Esophagus muscularis mucosa (tissue), 4 donors: ENCODE measurements around the gene LENG1. TPM values are rescaled to one million over a fixed set of nuclear protein-coding genes. Genes with fewer than 3 reads are reported as not detected.
"Not testable (repeated sequence)": the region's sequence is repeated elsewhere in the genome, so short reads cannot be mapped to it uniquely, and the experiment has no call there.

Experiments
- DNase-seq: peaks from one replicate; pipeline ENCODE4 v3.0.0-alpha.2; 2017; ENCODE audit errors: extremely low spot score
- H3K27ac ChIP-seq, 4 donors: fragments of 200-600 bp; sonication (generic); replicated peaks in 1 of 4; 1 replicate in 3 of 4; 2 replicates in 1 of 4; pipeline ENCODE4 v1.5.1; 2016 to 2019; ENCODE audit warnings: mild to moderate bottlenecking in 1 of 4
- H3K27me3 ChIP-seq, 4 donors: fragments of 200-600 bp; sonication (generic); one replicate each; pipeline versions ENCODE4 v1.5.1 to v1.6.0; 2016 to 2019
- H3K36me3 ChIP-seq, 4 donors: fragments of 200-600 bp; sonication (generic); one replicate each; pipeline ENCODE4 v1.5.1; 2016 to 2019
- H3K4me1 ChIP-seq, 4 donors: fragments of 200-600 bp; sonication (generic); one replicate each; pipeline ENCODE4 v1.5.1; 2016 to 2019
- H3K4me3 ChIP-seq, 4 donors: fragments of 200-600 bp; sonication (generic); 1 replicate in 2 of 4; 2 replicates in 2 of 4; pipeline ENCODE4 v1.5.1; 2016 to 2019; ENCODE audit warnings: mild to moderate bottlenecking in 4 of 4, moderate library complexity in 1 of 4
- H3K9me3 ChIP-seq, 4 donors: fragments of 200-600 bp; sonication (generic); 1 replicate in 3 of 4; 2 replicates in 1 of 4; pipeline ENCODE4 v1.5.1; 2016 to 2019
- CTCF ChIP-seq, 3 experiments: fragments of 200-600 bp in 2 of 3; fragments of 450-650 bp in 1 of 3; sonication (generic) in 2 of 3; IDR thresholded peaks; one replicate each; pipeline ENCODE4 v1.5.1; 2017 to 2019; ENCODE audit warnings: antibody characterized with exemption in 3 of 3, mild to moderate bottlenecking in 2 of 3, moderate library complexity in 1 of 3
- EP300 ChIP-seq: sonication (generic); formaldehyde crosslinking; IDR thresholded peaks from one replicate; pipeline ENCODE4 v1.6.1; 2017; ENCODE audit warnings: antibody characterized with exemption
- POLR2A ChIP-seq: fragments of 450-650 bp; IDR thresholded peaks from one replicate; pipeline ENCODE4 v1.6.1; 2017; ENCODE audit warnings: antibody characterized with exemption, moderate library complexity, mild to moderate bottlenecking, low read depth
- POLR2AphosphoS5 ChIP-seq, 2 donors: sonication (generic); formaldehyde crosslinking; IDR thresholded peaks; one replicate each; pipeline ENCODE4 v1.6.1; 2017; ENCODE audit warnings: antibody characterized with exemption in 2 of 2
- WGBS: methylation state at CpG from one replicate; pipeline ENCODE4 v1.1.5; 2018; 5-methylcytosine and 5-hydroxymethylcytosine counted together
- intact Hi-C: fragments of 100-400 bp; cut with DNase I; formaldehyde crosslinking; loops from one replicate; pipeline ENCODE4 v1.15.1; 2023
- total RNA-seq, 4 donors: library from RNA; depleted of rRNA; stranded (reverse); fragments of >200 nt; gene quantifications; one replicate each; pipeline versions ENCODE4 v1.1.0 to v1.2.1, GENCODE V29; 2016

LENG1 gene
- total RNA-seq, 4 donors from 2014 or later, result 10.0 to 12.7 (median 11.5) TPM

DNA sequence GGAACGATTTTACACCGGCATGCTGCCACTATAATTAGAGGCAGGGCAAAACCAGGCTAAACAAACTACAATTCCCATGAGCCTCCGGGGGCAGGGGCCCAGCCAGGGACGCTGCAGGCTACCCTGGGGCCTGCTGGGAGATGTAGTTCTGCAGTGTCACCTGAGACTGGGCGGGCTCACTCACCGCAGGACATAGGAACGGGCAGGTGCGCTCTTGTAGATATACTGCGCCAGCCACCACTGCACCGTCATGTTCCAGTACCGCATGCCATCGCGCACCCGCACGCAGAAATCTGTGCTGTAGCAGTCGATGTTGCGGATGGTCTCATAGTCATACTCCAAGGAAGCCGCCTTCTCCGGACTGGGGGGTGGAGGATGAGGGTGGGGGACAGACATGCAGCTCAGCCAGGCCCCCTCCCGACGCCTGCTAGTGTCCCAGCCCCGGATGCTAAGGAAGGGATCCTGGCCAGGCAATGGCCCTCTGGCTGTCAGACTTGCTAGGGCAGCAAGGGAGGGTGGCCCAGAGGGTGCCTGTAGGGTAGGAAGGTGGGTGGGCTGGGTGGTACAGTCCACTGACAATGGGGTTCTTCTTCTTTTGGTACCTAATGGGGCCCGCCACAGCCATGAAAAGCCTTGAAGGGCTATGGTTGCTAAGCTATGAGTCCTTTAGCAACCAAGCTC, 19.2 kb upstream of the LENG1 start:
- intact Hi-C loops, result no loop called here
- no peak for DNase-seq
- WGBS, result 89% methylated on average over 19 of the region's 23 CpGs
- Histone ChIP-seq H3K4me3 (no peak overlapping the region), H3K9me3 (no peaks in the 10 kb centered on the region), H3K4me1 (no peaks in the 10 kb centered on the region), H3K27me3 (peaks cover 0 to 9% (median under 1%) of the 10 kb centered on the region in 4 donors), H3K36me3 (peaks cover 0 to 41% (median 30%) of the 10 kb centered on the region in 4 donors), H3K27ac (no peak overlapping the region)
- TF ChIP-seq POLR2AphosphoS5 (IDR thresholded peaks at IDR 0.05) (no peak), CTCF (IDR thresholded peaks at IDR 0.05) (no peak), POLR2A (no peak), EP300 (no peak)

- Histone ChIP-seq H3K4me3 (no peak overlapping the region), H3K4me1 (peaks cover 0 to 9% (median 2%) of the 10 kb centered on the region in 4 donors), H3K27ac (no peak overlapping the region), H3K36me3 (peaks cover 0 to 18% (median 11%) of the 10 kb centered on the region in 4 donors), H3K9me3 (no peaks in the 10 kb centered on the region), H3K27me3 (peaks cover 0 to 32% (median 7%) of the 10 kb centered on the region in 4 donors)
- intact Hi-C loops, result no loop called here
- no peak for DNase-seq
- no peak for TF ChIP-seq EP300
- TF ChIP-seq POLR2AphosphoS5 (IDR thresholded peaks at IDR 0.05), result no peak
- no peak for TF ChIP-seq POLR2A
- TF ChIP-seq CTCF (IDR thresholded peaks at IDR 0.05), result no peak
- WGBS, result 59% methylated on average over 13 of the region's 25 CpGs
These were observed 14.7 kb upstream of the LENG1 start for GRCh38 chr19:54173951-54174834.

- H3K4me1 ChIP-seq, result peaks cover 1 to 12% (median 4%) of the 10 kb centered on the region in 4 donors
- intact Hi-C loops, result no loop called here
- 52% methylated on average over 6 of the region's 15 CpGs for WGBS
- no peaks in the 10 kb centered on the region for H3K9me3 ChIP-seq
- peaks cover 0 to 9% (median 7%) of the 10 kb centered on the region in 4 donors for H3K36me3 ChIP-seq
- DNase-seq, result no peak
- H3K4me3 ChIP-seq, result peak overlapping the region in 1 of 4 donors; percentile 4
- TF ChIP-seq POLR2A (no peak), POLR2AphosphoS5 (IDR thresholded peaks at IDR 0.05) (no peak), EP300 (no peak), CTCF (IDR thresholded peaks at IDR 0.05) (no peak)
- peaks cover 0 to 33% (median 7%) of the 10 kb centered on the region in 4 donors for H3K27me3 ChIP-seq
- H3K27ac ChIP-seq, result no peak overlapping the region
These were observed 13.8 kb upstream of the LENG1 start for GRCh38 chr19:54173359-54173699.

- H3K9me3 ChIP-seq, result no peaks in the 10 kb centered on the region
- TF ChIP-seq EP300, result no peak
- TF ChIP-seq CTCF (IDR thresholded peaks at IDR 0.05), result no peak
- no peak for TF ChIP-seq POLR2AphosphoS5 (IDR thresholded peaks at IDR 0.05)
- no peak for TF ChIP-seq POLR2A
- WGBS, result 23% methylated on average over 5 of the region's 13 CpGs
- peak within 1 kb of the TSS in 2 of 4 donors; percentile 28 to 55 for H3K27ac ChIP-seq
- peaks cover 0 to 39% (median 7%) of the 10 kb centered on the region in 4 donors for H3K27me3 ChIP-seq
- intact Hi-C loops, result no loop called here
- H3K4me1 ChIP-seq, result peaks cover 4 to 16% (median 8%) of the 10 kb centered on the region in 4 donors
- H3K36me3 ChIP-seq, result peaks cover 0 to 7% (median 4%) of the 10 kb centered on the region in 4 donors
- peak within 1 kb of the TSS in 3 of 4 donors; percentile 4 to 16 (median 12) for H3K4me3 ChIP-seq
- no peak for DNase-seq
These were observed 13.2 kb upstream of the LENG1 start, which contains the start of gene TMC4 for GRCh38 chr19:54172471-54173358. Gene TMC4 (minus strand): TSS chr19:54173160. CDS start chr19:54173117, 43 bp downstream.

DNA sequence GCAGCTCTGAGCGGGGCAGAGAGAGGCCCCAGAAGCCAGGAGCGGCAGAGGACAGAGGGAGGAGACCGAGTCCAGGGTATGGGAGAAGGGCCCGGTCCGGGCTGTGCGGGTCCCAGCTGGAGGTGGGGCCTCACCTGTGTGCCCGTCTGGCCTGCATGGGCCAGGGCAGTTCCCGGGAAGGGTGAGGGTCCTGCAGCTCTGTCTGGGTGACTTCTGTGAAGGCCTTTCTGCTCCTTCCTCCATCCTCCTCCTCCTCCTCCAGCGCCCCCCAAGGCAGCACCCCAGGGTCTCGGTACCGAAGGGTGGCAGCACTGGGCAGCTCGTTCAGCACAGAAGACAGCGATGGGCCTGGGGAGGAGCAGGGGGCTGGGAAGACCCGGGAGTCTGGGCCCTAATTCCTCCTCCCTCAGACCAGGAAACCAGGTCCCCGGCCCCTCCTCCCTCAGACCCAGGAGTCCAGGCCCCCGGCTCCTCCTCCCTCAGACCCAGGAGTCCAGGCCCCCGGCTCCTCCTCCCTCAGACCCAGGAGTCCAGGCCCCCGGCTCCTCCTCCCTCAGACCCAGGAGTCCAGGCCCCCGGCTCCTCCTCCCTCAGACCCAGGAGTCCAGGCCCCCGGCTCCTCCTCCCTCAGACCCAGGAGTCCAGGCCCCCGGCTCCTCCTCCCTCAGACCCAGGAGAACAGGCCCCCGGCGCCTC, 12.4 kb upstream of the LENG1 start:
- H3K36me3 ChIP-seq, H3K9me3 ChIP-seq, H3K4me3 ChIP-seq, DNase-seq, H3K27ac ChIP-seq: not testable (repeated sequence)
- Histone ChIP-seq H3K27me3 (peaks cover 0 to 47% (median 7%) of the 10 kb centered on the region in 4 donors), H3K4me1 (peaks cover 4 to 16% (median 8%) of the 10 kb centered on the region in 4 donors)
- WGBS, result 81% methylated on average over 14 of the region's 23 CpGs
- intact Hi-C loops, result loop anchor here (2.0 kb wide), 1 partner anchor 59 kb away; no protein-coding TSS in a partner anchor
